PC-3 (cell line): ENCODE data around the gene NEK1.
"Not testable (repeated sequence)": the region's sequence is repeated elsewhere in the genome, so short reads cannot be mapped to it uniquely, and the experiment has no call there.

ENCODE experiments used
- CTCF ChIP-seq: fragments of 300-600 bp; sonication (generic); conservative IDR thresholded peaks from 2 replicates; pipeline ENCODE4 v1.5.1; 2017; ENCODE audit warnings: antibody characterized with exemption, low read depth, mild to moderate bottlenecking, low read length
- EZH2 ChIP-seq: fragments of 300-600 bp; sonication (generic); IDR thresholded peaks from one replicate; pipeline ENCODE4 v1.6.1; 2017; ENCODE audit warnings: antibody characterized with exemption, mild to moderate bottlenecking, low read length; ENCODE audit not compliant: unreplicated experiment
- EZH2phosphoT487 ChIP-seq: fragments of 300-600 bp; sonication (generic); IDR thresholded peaks from 2 replicates; pipeline ENCODE4 v1.6.1; 2018; ENCODE audit warnings: mild to moderate bottlenecking, antibody characterized with exemption, low read length, borderline replicate concordance

- not testable (repeated sequence) for TF ChIP-seq EZH2, EZH2phosphoT487, CTCF
These were observed 112.5 kb downstream of the NEK1 start for GRCh38 chr4:169499907-169500306.
